RCC 7860 (cell line): ENCODE measurements around the gene SUN3.
A peak's percentile ranks its signal among the peaks of the same experiment; 100 is the strongest.
"Not testable (repeated sequence)": the region's sequence is repeated elsewhere in the genome, so short reads cannot be mapped to it uniquely, and the experiment has no call there.

ENCODE experiments used
- DNase-seq: peaks from one replicate; pipeline ENCODE4 v3.0.0-alpha.2; 2015; ENCODE audit warnings: low spot score
- FAIRE-seq: peaks from 2 replicates; lab custom pipeline; 2012; peaks lifted over from hg19 to GRCh38; lab: Jason Lieb, UNC

The SUN3 gene

DNA sequence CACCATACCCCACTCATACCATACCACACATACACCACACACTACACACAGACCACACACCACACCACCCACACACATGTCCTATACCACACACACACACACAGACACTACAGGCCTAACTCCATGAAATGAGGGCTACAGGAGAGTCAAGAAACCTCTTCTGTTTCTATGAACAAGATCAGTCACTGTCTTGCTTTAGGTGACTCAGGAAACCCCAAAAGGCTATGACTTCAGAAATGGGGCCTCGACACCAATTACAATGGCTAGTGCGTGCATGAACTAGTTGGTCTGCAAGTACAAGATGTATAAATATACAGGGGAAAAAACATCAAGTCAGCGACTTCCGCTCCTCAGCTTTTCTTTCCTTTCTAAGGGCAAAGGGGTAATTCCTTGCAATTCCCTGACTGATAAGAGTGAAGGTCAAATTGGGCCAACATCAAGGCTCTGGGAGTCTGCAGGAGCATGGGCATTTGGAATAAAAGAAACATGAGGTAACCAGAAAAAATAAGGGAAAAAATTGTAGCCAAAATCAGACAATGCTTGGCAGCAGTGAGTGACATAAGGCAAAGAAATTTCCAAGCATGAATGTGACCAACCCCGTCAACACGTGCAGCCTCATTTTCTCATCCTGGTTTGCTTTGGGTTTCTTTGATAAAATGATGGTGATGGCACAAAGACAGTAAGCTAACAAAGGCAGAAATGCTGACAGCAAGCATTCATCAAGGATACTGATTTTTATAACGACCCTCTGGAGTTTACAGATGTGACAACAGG is 82.1 kb downstream of the SUN3 start:
- DNase-seq (no peak), FAIRE-seq (no peak)

DNA sequence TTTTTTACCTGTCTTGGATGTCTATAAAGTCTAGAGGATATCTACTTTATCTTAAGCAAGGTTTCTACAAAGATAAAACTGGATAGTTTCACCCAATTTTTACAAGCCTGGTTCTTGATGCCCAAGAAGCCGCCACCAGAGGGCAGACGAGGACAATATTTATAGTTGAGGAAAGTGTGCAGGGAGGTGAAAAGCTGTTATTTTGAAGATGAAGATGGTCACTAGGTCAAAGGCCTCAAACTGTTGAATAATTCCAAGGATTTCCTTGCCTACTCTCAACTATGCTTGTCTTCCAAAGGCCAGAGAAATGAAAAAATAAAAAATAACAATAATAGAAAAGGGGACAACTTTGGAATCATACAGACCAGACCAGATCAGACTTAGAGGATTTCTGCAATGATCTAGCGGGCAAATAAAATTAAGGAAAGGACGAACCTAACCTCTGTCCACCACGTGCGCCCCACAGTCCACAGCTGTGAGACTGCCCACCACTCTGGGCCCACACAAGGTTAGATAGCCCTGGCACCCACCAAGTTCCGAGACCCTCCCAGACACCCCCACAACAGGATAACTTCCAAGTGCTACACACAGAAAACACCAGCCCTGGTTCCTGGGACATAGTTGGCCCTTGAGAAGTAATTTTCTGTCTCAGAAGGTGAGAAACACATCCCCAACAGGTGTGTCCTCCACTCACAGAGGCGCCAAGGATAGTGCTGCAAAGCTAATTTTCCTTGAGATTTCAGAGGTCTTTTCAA is 83.5 kb downstream of the SUN3 start:
- peak; percentile 47 for DNase-seq
- FAIRE-seq, result peak; percentile 61

DNA sequence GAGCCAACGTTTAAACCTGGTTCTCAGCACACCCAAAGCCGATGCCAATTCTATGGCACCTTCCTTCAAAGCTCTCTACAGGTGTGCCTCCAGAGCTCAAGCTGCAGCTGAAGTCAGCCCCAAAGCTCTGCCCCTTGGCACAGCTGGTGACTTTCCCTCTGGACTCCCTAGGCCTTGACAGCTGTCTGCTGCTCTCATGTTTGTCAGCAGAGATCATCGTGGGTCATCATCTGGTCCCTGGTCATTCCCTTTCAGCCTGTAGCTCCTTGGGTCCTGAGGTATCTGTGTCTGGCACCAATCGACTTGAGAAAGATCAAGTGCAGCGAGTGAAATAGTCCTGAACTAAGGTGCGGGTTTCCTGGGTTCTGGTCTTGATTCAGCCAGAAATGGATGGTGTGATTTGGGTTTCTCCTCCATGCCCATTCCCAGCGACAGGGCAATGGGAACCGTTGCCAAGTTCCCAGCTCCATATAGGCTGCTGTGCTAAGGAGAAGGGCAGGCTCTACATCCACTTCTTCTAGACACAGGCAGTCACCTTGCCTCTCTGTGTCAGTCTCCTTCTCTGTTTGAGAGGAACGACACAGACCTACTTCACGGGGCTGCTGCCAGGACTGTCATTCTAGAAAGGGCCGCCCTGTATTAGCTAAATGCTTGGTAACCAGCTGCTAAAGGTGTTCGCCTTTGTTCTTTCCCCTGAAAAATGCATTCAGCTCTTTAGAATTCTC is 84.2 kb downstream of the SUN3 start:
- FAIRE-seq, result no peak
- no peak for DNase-seq

DNA sequence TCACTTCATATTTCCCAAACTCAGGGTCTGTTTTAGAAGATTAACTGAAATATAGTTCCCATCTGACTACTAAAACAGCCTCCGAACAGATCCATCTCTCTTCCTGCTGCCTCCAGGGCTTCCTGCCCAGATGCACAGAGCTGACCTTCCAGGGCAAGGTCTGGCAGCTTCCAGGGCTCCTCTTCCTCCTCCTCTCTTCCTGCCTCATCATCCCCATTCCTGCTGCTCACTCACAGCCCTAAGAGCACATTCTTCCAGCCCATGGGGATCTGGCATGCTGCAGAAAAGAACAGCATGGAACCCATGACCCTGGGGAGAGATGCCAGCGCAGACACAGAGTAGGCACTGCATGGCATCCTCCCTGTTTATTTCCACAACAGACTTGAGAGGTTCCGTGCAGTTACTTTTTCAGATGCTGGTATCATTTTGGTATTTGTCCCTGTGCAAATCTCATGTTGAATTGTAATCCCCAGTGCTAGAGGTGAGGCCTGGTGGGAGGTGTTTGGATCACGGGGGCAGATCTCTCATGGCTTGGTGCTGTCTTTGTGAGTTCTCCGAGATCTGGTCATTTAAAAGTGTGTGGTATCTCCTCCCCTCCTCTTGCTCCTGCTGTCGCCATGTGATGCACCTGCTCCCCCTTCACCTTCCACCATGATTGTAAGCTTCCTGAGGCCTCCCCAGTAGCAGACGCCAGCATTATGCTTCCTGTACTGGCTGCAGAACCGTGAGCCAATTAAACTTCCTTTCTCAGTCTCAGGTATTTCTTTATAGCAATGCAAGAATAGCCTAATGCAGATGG is 85.0 kb downstream of the SUN3 start:
- FAIRE-seq, result no peak
- DNase-seq, result no peak

DNA sequence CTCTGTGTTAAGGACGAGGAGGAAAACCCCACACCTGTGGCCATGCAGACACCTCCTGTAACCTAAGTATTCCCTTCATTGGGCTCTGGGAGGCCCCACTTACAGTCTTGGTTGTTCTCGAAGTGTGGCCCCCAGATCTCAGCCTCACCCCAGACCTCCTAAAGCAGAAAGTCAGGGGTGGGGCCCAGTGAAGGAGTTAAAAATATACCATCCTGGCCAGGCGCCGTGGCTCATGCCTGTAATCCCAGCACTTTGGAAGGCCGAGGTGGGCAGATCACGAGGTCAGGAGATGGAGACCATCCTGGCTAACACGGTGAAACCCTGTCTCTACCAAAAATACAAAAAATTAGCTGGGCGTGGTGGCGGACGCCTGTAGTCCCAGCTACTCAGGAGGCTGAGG is 86.3 kb downstream of the SUN3 start:
- not testable (repeated sequence) for FAIRE-seq, DNase-seq

DNA sequence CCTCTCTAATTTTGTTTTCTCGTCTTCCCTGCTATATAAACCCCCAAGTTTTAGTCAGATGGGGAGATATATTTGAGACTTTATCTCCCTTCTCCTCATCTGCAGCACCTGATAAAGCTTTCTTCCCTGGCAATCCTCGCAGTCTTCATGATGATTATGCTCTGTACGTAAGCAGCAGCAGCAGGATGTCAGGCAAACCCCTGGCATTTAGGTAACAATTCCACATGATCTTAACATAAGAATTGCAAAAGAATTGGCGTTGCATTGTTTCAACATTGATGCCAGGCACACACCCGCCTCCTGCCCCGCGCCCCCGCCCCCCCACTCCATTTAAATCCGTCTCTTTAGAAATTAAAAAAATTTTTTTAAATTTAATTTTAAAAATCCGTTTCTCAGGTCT is 86.8 kb downstream of the SUN3 start:
- FAIRE-seq (no peak), DNase-seq (no peak)

DNA sequence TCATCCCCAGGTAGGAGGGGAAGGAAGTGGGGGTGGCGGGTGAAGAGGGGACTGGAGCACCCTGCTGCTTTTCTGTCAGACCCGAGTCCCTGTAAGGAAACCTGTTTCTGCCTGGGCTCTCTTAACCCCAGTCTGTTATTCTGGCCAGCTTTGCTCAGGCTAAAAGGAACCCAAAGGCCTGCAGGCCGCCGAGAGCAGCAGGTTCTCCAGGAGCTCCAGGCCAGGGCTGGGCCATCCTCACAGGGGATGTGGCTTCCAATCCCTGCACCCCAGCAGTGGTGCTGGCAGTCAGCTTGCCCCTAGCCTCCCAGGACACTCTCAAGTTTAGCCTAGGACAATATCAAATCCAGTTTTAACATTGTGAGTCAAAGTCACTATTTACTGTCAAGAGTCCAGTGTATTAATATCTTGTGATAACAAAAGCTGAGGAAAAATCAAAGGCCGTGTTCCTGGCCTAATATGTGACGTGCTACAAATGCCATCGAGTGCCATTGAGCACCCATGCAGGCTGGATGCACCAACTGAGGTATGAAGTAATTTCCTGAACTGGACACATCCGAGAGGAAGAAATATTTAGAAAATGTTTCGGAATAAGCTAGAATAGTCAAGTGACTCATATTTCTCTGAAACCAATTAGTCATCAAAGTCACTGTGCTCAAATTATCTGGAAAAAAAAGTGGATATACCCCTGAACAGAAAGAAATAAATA is 87.6 kb downstream of the SUN3 start:
- FAIRE-seq, result peak; percentile 77

DNA sequence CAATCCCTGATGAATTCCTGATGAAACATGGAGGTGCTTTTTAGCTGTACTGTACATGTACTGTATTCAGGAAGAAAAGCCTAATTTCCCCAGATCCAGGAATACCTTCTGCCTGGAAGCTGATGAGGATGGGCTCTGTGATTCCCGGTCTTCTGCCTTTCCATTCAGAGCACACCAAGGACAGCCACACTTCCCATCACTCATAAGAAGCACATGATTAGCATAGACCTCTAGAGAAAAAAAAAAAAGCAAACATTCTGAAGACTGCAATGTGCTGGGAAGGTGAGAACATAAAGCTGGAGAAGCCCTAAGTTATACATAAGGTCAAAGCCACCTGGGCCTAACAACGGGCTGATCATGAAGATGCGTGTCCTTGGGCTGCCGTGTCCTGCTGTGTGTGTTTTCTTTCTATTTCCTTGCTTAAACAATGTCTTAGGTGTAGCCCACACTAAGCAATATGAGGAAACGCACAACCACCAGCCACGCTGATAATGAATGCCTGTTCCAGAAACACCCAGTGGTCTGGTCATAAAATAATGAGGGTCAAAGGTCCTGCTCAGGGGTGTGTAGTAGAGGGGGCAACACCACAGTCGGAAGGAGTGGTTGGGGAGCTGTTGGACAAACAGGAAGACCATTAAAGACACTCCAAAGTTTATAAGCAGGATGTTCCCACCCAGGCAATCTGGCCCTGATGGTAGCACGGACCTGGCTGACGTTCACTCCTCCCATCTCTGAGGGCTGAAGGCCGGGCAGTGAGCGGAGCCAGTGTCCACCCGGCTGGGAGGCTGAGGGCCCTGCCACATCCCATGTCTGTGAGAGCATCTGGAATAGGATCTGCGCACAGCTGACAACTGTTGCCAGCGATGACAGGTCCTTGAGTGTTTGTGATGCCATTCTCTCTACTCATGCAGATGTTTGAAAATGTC is 88.6 kb downstream of the SUN3 start:
- DNase-seq (no peak), FAIRE-seq (no peak)

More for the DNA sequence above, 87.6 kb downstream of the SUN3 start:
- DNase-seq, result peak; percentile 71

DNA sequence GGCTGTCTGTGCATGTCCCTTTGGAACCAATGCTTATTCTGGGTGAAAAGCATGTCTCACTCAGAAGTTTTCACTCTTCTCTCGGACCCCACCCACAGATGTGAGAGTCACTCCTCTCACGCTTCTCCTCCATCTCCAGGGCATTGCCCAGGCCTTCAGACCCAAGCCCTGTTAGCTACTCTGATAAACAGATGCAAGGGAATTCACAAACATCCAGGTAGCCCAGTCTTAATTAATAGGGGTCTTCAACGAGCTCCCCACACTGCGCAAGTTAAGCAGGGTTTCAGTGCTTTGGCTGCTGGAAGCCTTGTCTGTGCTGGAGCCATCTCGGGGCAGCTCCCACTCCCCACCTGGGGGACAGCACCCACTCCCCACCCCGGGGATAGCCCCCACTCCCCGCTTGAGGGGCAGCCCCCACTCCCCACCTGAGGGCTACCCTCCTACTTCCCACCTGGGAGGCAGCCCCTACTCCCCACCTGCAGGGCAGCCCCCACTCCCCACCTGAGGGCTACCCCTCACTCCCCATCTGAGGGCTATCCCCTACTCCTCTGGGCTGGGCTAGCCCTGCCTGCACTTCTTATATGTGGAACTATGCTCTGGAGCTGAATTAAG is 89.4 kb downstream of the SUN3 start:
- FAIRE-seq (no peak), DNase-seq (no peak)

DNA sequence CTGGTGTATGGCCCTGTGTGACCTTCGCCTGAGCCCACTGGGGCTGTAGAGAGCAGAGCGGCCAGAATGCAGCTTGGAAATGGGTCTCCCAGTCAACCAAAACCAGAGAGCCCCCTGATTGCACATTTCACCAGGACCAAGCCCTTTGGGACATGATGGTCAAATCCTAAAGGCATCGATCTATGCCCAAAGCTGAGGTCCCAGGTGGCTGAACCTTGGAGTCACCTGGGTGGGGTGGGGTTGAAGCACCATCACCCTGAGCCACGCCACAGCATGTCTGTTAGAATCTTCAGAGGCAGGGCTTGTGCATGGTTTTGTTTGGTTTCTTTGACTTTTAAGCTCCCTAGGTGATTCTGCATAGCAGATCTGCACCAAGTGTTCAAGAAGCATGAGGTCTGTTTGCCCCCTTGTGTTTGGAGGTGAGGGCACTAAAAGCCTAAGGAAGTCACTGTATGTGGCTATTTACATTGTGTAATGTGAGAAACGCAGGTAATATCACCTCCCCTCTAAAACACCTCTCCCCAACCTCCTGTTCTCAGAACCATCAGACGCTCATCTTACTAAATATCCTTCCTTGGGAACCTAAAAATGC is 90.2 kb downstream of the SUN3 start:
- DNase-seq (no peak), FAIRE-seq (no peak)

DNA sequence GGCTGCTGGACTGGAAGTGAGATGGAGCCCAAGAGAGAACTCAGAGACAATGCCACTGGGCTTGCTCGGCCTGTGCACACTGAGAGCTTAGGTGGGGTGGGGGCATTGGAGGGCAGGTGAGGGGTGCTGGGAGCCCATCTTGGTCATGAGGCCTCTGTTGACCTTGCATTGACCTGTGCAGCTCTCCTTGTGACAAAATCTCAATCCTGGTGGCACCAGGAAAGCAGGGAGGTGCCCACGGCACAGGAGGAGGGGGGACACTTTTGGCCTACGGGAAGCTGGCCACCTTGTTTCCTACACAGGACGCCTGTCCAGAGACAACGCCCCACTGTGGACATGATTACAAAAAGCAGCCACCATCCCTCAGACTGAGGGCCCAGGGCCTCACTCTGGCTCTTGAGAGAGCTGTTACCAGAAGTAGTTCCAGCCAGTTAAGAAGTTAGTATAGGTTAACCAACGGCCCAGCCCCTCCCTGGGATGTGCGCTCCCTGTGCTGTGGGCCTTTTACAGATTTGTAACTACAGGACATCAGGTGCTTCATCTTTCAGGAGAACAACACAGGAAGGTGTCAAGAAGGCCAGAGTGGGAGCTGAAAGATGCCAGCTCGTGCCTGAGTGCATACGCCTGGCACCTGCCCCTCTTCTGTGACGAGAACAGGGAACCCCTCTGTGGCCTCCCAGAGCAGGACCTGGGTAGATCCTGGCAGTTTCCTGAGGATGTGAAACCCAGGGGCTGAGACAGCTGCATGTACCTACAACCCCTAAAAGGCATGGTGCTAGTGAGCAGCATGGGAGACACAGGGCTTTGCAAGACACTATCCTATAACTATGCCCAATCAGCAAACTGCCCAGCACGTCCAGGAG is 91.0 kb downstream of the SUN3 start:
- FAIRE-seq (no peak), DNase-seq (no peak)
